K562 (cell line): ENCODE measurements around the gene FYTTD1. TPM values are rescaled to one million over a fixed set of nuclear protein-coding genes. Genes with fewer than 3 reads are reported as not detected.

Source experiments
- CXXC5 ChIP-seq: fragments of 250-450 bp; sonication (Bioruptor Pico); IDR thresholded peaks from 2 replicates; pipeline ENCODE4 v1.8.0; 2022; ENCODE audit warnings: inconsistent platforms, mild to moderate bottlenecking, moderate library complexity
- E2F1 ChIP-seq: sonication (generic); formaldehyde crosslinking; IDR thresholded peaks from 2 replicates; pipeline ENCODE4 v1.8.1; 2023; ENCODE audit warnings: mild to moderate bottlenecking, missing genetic modification reagents, moderate library complexity
- PCBP1 ChIP-seq: fragments of 200-400 bp; formaldehyde crosslinking; IDR thresholded peaks from 2 replicates; pipeline ENCODE4 v1.6.1; 2018; ENCODE audit warnings: mild to moderate bottlenecking, low read depth, low read length; ENCODE audit not compliant: poor library complexity, severe bottlenecking
- RBFOX2 ChIP-seq: fragments of 200-400 bp; formaldehyde crosslinking; IDR thresholded peaks from 2 replicates; pipeline ENCODE4 v1.6.1; 2017; ENCODE audit warnings: low read depth, mild to moderate bottlenecking, low read length, moderate library complexity
- RNF2 ChIP-seq: sonication (generic); IDR thresholded peaks from 2 replicates; pipeline ENCODE4 v1.6.1; 2016
- ZBTB12 ChIP-seq: fragments of 250-450 bp; sonication (Bioruptor Pico); IDR thresholded peaks from 2 replicates; pipeline ENCODE4 v1.4.0; 2020
- ZBTB49 ChIP-seq: sonication (generic); formaldehyde crosslinking; IDR thresholded peaks from 2 replicates; pipeline ENCODE4 v1.8.0; 2022; ENCODE audit warnings: missing genetic modification reagents, mild to moderate bottlenecking, borderline replicate concordance
- ZBTB9 ChIP-seq: fragments of 450-650 bp; formaldehyde crosslinking; IDR thresholded peaks from 2 replicates; pipeline ENCODE4 v1.4.0; 2020; ENCODE audit warnings: mild to moderate bottlenecking, moderate library complexity
- ZNF395 ChIP-seq: fragments of 200-800 bp; sonication (Bioruptor generic); IDR thresholded peaks from 2 replicates; pipeline ENCODE4 v1.6.1; 2017; ENCODE audit warnings: missing genetic modification characterization, missing compliant biosample characterization
- ZNF592 ChIP-seq: fragments of 450-650 bp; IDR thresholded peaks from 2 replicates; pipeline ENCODE4 v1.6.1; 2017; ENCODE audit warnings: antibody characterized with exemption, mild to moderate bottlenecking
- ZNF639 ChIP-seq, 2 experiments: fragments of 200-800 bp in 1 of 2; sonication (Bioruptor generic) in 1 of 2; sonication (generic) in 1 of 2; formaldehyde crosslinking in 1 of 2; IDR thresholded peaks in 1 of 2; conservative IDR thresholded peaks in 1 of 2; 2 replicates each; pipeline versions ENCODE4 v1.5.0 to v1.6.1; 2016 to 2020; ENCODE audit warnings: missing compliant biosample characterization in 1 of 2, missing genetic modification characterization in 1 of 2, missing genetic modification reagents in 1 of 2
- polyA plus RNA-seq, 8 experiments: library from polyadenylated mRNA; depleted of rRNA in 4 of 8; stranded (reverse) in 5 of 8; unstranded in 3 of 8; fragments of >200 nt; fragmentation: Nextera tagmentation in 2 of 8; fragmentation: Illumina TruSeq in 1 of 8; extraction: Ambion mirVana in 2 of 8; extraction: Trizol in 1 of 8; gene quantifications; 2 replicates each; pipeline versions ENCODE4 v1.2.1 to v1.2.3, GENCODE V29; 2011 to 2014; ENCODE audit warnings: inconsistent platforms in 1 of 8, missing spikeins in 1 of 8
- total RNA-seq, 7 experiments: library from RNA; depleted of rRNA in 6 of 7; stranded (reverse); fragments of >200 nt in 6 of 7; fragmentation: Illumina TruSeq in 2 of 7; extraction: Trizol in 2 of 7; gene quantifications; 2 replicates each; pipeline versions ENCODE4 v1.2.1 to v1.2.3, GENCODE V29; 2011 to 2021; ENCODE audit warnings: low replicate concordance in 1 of 7

FYTTD1 gene
- total and polyA plus RNA-seq, 9 of the 15 experiments (the other 6 are each of a cell fraction or from before 2014, with no cell fraction given): 35.7 to 106 (median 76.3) TPM

- TF ChIP-seq ZNF592 (peak; percentile 87), RBFOX2 (peak; percentile 90), CXXC5 (CRISPR knock-in tag) (peak; percentile 95), RNF2 (peak; percentile 60), E2F1 (CRISPR knock-in tag) (peak; percentile 50; the same call in 1 of the 2 replicates), ZBTB12 (CRISPR knock-in tag) (no peak), ZNF639 (CRISPR knock-in tag; conservative IDR thresholded peaks at IDR 0.05 in 1 of 2, IDR thresholded peaks at IDR 0.05 in 1 of 2) (peak in 1 of 2 experiments; percentile 98; a peak in 2 of 4 replicates), ZBTB9 (no peak), PCBP1 (peak; percentile 92), ZBTB49 (CRISPR knock-in tag) (no peak), ZNF395 (0 out of 2 replicates have a peak, but pooled peaks have one; percentile 28)
Observed at GRCh38 chr3:197749601-197750395, at the start of gene FYTTD1 (continued).
